Measurements from ENCODE around the gene RBP5. TPM values are rescaled to one million over a fixed set of nuclear protein-coding genes. Genes with fewer than 3 reads are reported as not detected.

RBP5 gene
- total and polyA plus RNA-seq, 2 donors (not counting 1 experiment from before 2014, with no cell fraction given): 1.1 TPM; not detected in 1

DNA sequence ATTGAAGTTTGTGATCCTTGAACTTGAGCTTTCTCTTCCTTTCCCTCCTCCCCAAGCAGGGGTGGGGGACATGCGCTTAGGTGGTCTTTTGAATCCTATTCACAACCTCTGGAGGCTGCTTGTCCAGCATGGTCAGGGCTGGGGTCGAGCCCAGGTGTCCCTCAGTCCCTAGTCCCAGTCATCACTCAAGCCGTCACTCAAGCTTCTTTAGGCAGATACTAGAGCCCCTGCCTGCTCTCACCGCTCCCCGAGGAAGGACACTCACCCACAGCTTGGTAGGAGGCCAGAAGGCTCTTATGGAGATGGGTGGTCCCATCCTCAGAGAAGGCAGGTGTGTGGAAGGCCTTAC lies 19.1 kb downstream of the RBP5 start:
- Histone ChIP-seq H4K20me1 (ENCODE audit: control insufficient read depth, insufficient read depth, low read length, poor library complexity, severe bottlenecking) (peaks cover 8% of the 10 kb centered on the region), H3K4me3 (ENCODE audit: control extremely low read depth in 1 of 5, extremely low read depth in 1 of 5, insufficient read depth in 1 of 5, low read depth in 2 of 5, low read length in 4 of 5) (peak overlapping the region in 2 of 5 experiments; percentile 90 to 94), H3K27me3 (replicated peaks in 1 of 4; ENCODE audit: control extremely low read depth in 1 of 4, control insufficient read depth in 3 of 4, insufficient read depth in 4 of 4, low read length in 3 of 4) (no peaks in the 10 kb centered on the region), H3K4me2 (replicated peaks; ENCODE audit: low read depth, low read length, poor library complexity, severe bottlenecking) (peak overlapping the region; percentile 94), H3K9me3 (ENCODE audit: control extremely low read depth in 1 of 3, control insufficient read depth in 2 of 3, insufficient read depth in 1 of 3, low read length in 2 of 3) (peaks cover 0 to 2% (median 0%) of the 10 kb centered on the region in 3 donors), H3K27ac (ENCODE audit: low read length in 2 of 2) (no peak overlapping the region), H3K9ac (ENCODE audit: low read length) (peak overlapping the region; percentile 94), H3K4me1 (ENCODE audit: control insufficient read depth in 2 of 2, insufficient read depth in 2 of 2, low read length in 2 of 2) (peaks cover 12 to 18% of the 10 kb centered on the region in 2 donors), H2AFZ (ENCODE audit: insufficient read depth, low read depth, low read length, poor library complexity, severe bottlenecking) (peak overlapping the region; percentile 96), H3K79me2 (ENCODE audit: control insufficient read depth, insufficient read depth, low read length) (peaks cover 18% of the 10 kb centered on the region), H3K36me3 (replicated peaks in 1 of 2; ENCODE audit: control extremely low read depth in 1 of 2, control insufficient read depth in 1 of 2, extremely low read depth in 1 of 2, insufficient read depth in 2 of 2, low read length in 1 of 2) (peaks cover 0 to 9% of the 10 kb centered on the region in 2 experiments)
- H3K27ac Mint-ChIP-seq: peak overlapping the region; percentile 86
- DNase-seq (no peak), ATAC-seq (ENCODE audit: low read depth) (no peak)
- no peak for TF ChIP-seq EZH2 (IDR thresholded peaks at IDR 0.05; ENCODE audit: borderline replicate concordance, insufficient read depth, low read depth, low read length, poor library complexity, severe bottlenecking)
- TF ChIP-seq, protein P1, sequence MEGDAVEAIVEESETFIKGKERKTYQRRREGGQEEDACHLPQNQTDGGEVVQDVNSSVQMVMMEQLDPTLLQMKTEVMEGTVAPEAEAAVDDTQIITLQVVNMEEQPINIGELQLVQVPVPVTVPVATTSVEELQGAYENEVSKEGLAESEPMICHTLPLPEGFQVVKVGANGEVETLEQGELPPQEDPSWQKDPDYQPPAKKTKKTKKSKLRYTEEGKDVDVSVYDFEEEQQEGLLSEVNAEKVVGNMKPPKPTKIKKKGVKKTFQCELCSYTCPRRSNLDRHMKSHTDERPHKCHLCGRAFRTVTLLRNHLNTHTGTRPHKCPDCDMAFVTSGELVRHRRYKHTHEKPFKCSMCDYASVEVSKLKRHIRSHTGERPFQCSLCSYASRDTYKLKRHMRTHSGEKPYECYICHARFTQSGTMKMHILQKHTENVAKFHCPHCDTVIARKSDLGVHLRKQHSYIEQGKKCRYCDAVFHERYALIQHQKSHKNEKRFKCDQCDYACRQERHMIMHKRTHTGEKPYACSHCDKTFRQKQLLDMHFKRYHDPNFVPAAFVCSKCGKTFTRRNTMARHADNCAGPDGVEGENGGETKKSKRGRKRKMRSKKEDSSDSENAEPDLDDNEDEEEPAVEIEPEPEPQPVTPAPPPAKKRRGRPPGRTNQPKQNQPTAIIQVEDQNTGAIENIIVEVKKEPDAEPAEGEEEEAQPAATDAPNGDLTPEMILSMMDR (IDR thresholded peaks at IDR 0.05): no peak
- ChIA-PET POLR2A (interaction anchor here (2.0 kb wide), 1 partner anchor 165 kb away, joined by 7 read pairs; the partner anchor contains the start of genes C12orf57 and RNU7-1), CTCF (interaction anchor here (0.6 to 3.6 kb wide), 18 partner anchors 10 to 261 kb away, joined by 3 to 35 read pairs (median 4); partner anchors contain the start of genes C12orf57, LPCAT3, RBP5 and RNU7-1)
- peaks cover 4% of the 10 kb centered on the region for H3K9me3 Mint-ChIP-seq (ENCODE audit: insufficient read depth)
- peak overlapping the region; percentile 97 for H3K4me3 Mint-ChIP-seq
- intact Hi-C loops (cut with micrococcal nuclease): loop anchor here (1.0 to 2.0 kb wide), 4 partner anchors 139 to 240 kb away; partner anchors contain the start of genes C12orf57, EMG1 and PHB2
- H3K27me3 Mint-ChIP-seq: no peaks in the 10 kb centered on the region
- peaks cover 28% of the 10 kb centered on the region for H3K4me1 Mint-ChIP-seq
- 87% methylated on average over 4 of the region's 5 CpGs for WGBS (ENCODE audit: insufficient coverage)
